GM12878 (cell line): Measurements from ENCODE around the gene IPO8. TPM values are rescaled to one million over a fixed set of nuclear protein-coding genes. Genes with fewer than 3 reads are reported as not detected.

Source experiments
- BCL11A ChIP-seq: IDR thresholded peaks from 2 replicates; pipeline ENCODE4 v1.6.1; 2011; ENCODE audit warnings: low read depth, low read length
- ETV6 ChIP-seq, 2 experiments: fragments of 450-650 bp in 1 of 2; IDR thresholded peaks in 1 of 2; conservative IDR thresholded peaks in 1 of 2; 2 replicates each; pipeline ENCODE4 v1.6.1; 2014; ENCODE audit warnings: antibody characterized with exemption in 1 of 2, borderline replicate concordance in 1 of 2, low read depth in 1 of 2, mild to moderate bottlenecking in 1 of 2, moderate library complexity in 1 of 2
- EZH2 ChIP-seq: IDR thresholded peaks from 2 replicates; pipeline ENCODE4 v1.6.1; 2012; ENCODE audit warnings: low read depth, mild to moderate bottlenecking, control low read depth, inconsistent platforms, low read length, borderline replicate concordance; ENCODE audit not compliant: control insufficient read depth
- GATAD2B ChIP-seq: fragments of 450-650 bp; conservative IDR thresholded peaks from 2 replicates; pipeline ENCODE4 v1.6.1; 2017; ENCODE audit warnings: low read depth, mild to moderate bottlenecking, moderate library complexity
- IKZF1 ChIP-seq: fragments of 450-650 bp; conservative IDR thresholded peaks from 2 replicates; pipeline ENCODE4 v1.6.1; 2017; ENCODE audit warnings: antibody characterized with exemption, mild to moderate bottlenecking
- IKZF2 ChIP-seq, 2 experiments: fragments of 450-650 bp; IDR thresholded peaks; 2 replicates each; pipeline ENCODE4 v1.6.1; 2017; ENCODE audit warnings: mild to moderate bottlenecking in 2 of 2, moderate library complexity in 2 of 2
- IRF4 ChIP-seq: IDR thresholded peaks from 2 replicates; pipeline ENCODE4 v1.6.1; 2011; ENCODE audit warnings: low read depth, low read length
- MXI1 ChIP-seq: fragments of 150-350 bp; IDR thresholded peaks from 2 replicates; pipeline ENCODE4 v1.6.1; 2011; ENCODE audit warnings: low read depth, mild to moderate bottlenecking, inconsistent platforms, low read length, improper control_type of control experiment
- MYC ChIP-seq: IDR thresholded peaks from 2 replicates; pipeline ENCODE4 v1.6.1; 2011; ENCODE audit warnings: mild to moderate bottlenecking, low read length, moderate library complexity, inconsistent platforms; ENCODE audit not compliant: insufficient read depth, insufficient replicate concordance, insufficient read length, severe bottlenecking
- NR2F1 ChIP-seq: fragments of 450-650 bp; conservative IDR thresholded peaks from 2 replicates; pipeline ENCODE4 v1.6.1; 2017; ENCODE audit warnings: mild to moderate bottlenecking
- POU2F2 ChIP-seq: IDR thresholded peaks from 3 replicates; pipeline ENCODE4 v1.6.1; 2011; ENCODE audit warnings: low read depth, mild to moderate bottlenecking, low read length, borderline replicate concordance
- RAD21 ChIP-seq: IDR thresholded peaks from 2 replicates; pipeline ENCODE4 v1.6.1; 2011; ENCODE audit warnings: mild to moderate bottlenecking, low read depth, low read length, moderate library complexity; ENCODE audit not compliant: insufficient read depth
- RB1 ChIP-seq: fragments of 450-650 bp; formaldehyde crosslinking; IDR thresholded peaks from 2 replicates; pipeline ENCODE4 v1.6.1; 2017; ENCODE audit warnings: mild to moderate bottlenecking, borderline replicate concordance
- RELA ChIP-seq: fragments of 450-650 bp; IDR thresholded peaks from 2 replicates; pipeline ENCODE4 v1.8.0; 2014; ENCODE audit warnings: borderline replicate concordance; ENCODE audit not compliant: partially characterized antibody
- SMAD1 ChIP-seq: fragments of 450-650 bp; IDR thresholded peaks from 2 replicates; pipeline ENCODE4 v1.6.1; 2018; ENCODE audit warnings: mild to moderate bottlenecking, low read depth; ENCODE audit not compliant: partially characterized antibody
- SMARCA5 ChIP-seq: fragments of 450-650 bp; IDR thresholded peaks from 2 replicates; pipeline ENCODE4 v1.6.1; 2017; ENCODE audit warnings: mild to moderate bottlenecking
- SUPT20H ChIP-seq: IDR thresholded peaks from 2 replicates; pipeline ENCODE4 v1.6.1; 2011; ENCODE audit warnings: low read depth, mild to moderate bottlenecking, low read length, moderate library complexity, borderline replicate concordance; ENCODE audit not compliant: control insufficient read depth
- TCF7 ChIP-seq: IDR thresholded peaks from 2 replicates; pipeline ENCODE4 v1.6.1; 2014; ENCODE audit warnings: antibody characterized with exemption, borderline replicate concordance
- polyA plus RNA-seq, 11 experiments: library from polyadenylated mRNA; depleted of rRNA in 4 of 11; unstranded in 6 of 11; stranded (reverse) in 5 of 11; fragments of >200 nt; fragmentation: Nextera tagmentation in 4 of 11; fragmentation: Illumina TruSeq in 1 of 11; extraction: Ambion mirVana in 4 of 11; extraction: Trizol in 1 of 11; gene quantifications; 1 replicate in 1 of 11; 2 replicates in 10 of 11; pipeline versions ENCODE4 v1.2.1 to v1.2.3, GENCODE V29; 2011 to 2016; ENCODE audit warnings: inconsistent platforms in 2 of 11, missing spikeins in 2 of 11, low read depth in 1 of 11
- total RNA-seq, 4 experiments: library from RNA; depleted of rRNA in 3 of 4; stranded (reverse); fragments of >200 nt in 3 of 4; fragmentation: Illumina TruSeq in 1 of 4; extraction: Trizol in 1 of 4; gene quantifications; 2 replicates each; pipeline versions ENCODE4 v1.2.1 to v1.2.3, GENCODE V29; 2013 to 2021
- TF ChIP-seq, protein P1 (sequence below): fragments of 450-650 bp; IDR thresholded peaks from 2 replicates; pipeline ENCODE4 v1.6.1; 2016; ENCODE audit warnings: mild to moderate bottlenecking
- TF ChIP-seq, protein P2 (sequence below): fragments of 450-650 bp; IDR thresholded peaks from 2 replicates; pipeline ENCODE4 v1.6.1; 2017; ENCODE audit warnings: mild to moderate bottlenecking, moderate library complexity
- TF ChIP-seq, protein P3 (sequence below): fragments of 450-650 bp; IDR thresholded peaks from 2 replicates; pipeline ENCODE4 v1.6.1; 2017; ENCODE audit warnings: borderline replicate concordance

The IPO8 gene
- total and polyA plus RNA-seq, 10 of the 15 experiments (the other 5 are each of a cell fraction or from before 2014, with no cell fraction given): 6.9 to 38.5 (median 15.1) TPM

DNA sequence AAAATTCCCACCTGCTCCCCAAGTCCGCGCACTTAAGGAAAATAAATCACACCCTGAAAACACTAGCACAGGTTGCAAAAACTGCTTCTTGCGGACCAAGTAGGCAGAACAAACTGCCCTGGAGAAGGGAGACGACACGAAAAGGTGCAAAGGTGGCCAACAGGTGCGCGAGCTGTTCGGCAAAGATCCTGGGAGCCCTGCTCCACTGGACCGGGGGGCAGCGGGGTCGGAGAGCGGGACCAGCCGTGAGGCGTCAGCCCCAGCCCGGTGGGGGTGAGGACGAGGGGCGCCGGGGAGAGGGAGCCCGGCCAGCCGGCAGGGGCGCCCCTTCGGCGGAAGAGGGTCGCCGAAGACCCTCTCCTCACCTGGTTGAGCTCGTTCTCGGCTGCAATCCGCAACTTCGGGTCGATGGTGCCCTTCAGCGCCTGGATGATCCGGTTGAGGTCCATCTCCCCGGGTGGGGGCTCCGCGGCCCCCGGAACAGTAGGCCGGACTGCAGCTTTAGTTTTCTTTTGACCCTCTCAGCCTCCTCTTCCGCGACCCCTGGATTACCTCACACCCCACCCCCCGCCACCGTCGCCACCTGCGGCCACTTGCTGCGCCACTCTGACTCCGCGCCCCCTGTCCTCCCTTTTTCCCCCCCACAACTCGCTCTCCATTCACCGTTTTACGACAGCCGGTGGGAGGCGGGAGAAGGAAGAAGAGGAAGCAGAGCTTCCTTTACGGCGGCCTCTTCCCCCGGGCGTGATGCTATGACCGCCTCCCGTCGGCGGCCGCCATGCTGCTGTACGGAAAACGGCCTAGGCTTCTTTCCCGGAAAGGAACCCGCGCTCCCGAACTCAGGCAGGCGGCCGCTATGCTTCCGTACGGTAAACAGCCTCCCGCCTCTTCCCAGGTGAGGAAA is at the start of gene IPO8 (continued):
- TF ChIP-seq, protein P1, sequence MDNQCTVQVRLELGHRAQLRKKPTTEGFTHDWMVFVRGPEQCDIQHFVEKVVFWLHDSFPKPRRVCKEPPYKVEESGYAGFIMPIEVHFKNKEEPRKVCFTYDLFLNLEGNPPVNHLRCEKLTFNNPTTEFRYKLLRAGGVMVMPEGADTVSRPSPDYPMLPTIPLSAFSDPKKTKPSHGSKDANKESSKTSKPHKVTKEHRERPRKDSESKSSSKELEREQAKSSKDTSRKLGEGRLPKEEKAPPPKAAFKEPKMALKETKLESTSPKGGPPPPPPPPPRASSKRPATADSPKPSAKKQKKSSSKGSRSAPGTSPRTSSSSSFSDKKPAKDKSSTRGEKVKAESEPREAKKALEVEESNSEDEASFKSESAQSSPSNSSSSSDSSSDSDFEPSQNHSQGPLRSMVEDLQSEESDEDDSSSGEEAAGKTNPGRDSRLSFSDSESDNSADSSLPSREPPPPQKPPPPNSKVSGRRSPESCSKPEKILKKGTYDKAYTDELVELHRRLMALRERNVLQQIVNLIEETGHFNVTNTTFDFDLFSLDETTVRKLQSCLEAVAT: peak; percentile 48; the same call in 1 of the 2 replicates
- TF ChIP-seq, protein P2, sequence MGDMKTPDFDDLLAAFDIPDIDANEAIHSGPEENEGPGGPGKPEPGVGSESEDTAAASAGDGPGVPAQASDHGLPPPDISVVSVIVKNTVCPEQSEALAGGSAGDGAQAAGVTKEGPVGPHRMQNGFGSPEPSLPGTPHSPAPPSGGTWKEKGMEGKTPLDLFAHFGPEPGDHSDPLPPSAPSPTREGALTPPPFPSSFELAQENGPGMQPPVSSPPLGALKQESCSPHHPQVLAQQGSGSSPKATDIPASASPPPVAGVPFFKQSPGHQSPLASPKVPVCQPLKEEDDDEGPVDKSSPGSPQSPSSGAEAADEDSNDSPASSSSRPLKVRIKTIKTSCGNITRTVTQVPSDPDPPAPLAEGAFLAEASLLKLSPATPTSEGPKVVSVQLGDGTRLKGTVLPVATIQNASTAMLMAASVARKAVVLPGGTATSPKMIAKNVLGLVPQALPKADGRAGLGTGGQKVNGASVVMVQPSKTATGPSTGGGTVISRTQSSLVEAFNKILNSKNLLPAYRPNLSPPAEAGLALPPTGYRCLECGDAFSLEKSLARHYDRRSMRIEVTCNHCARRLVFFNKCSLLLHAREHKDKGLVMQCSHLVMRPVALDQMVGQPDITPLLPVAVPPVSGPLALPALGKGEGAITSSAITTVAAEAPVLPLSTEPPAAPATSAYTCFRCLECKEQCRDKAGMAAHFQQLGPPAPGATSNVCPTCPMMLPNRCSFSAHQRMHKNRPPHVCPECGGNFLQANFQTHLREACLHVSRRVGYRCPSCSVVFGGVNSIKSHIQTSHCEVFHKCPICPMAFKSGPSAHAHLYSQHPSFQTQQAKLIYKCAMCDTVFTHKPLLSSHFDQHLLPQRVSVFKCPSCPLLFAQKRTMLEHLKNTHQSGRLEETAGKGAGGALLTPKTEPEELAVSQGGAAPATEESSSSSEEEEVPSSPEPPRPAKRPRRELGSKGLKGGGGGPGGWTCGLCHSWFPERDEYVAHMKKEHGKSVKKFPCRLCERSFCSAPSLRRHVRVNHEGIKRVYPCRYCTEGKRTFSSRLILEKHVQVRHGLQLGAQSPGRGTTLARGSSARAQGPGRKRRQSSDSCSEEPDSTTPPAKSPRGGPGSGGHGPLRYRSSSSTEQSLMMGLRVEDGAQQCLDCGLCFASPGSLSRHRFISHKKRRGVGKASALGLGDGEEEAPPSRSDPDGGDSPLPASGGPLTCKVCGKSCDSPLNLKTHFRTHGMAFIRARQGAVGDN: peak; percentile 24; the same call in 1 of the 2 replicates
- TF ChIP-seq RB1: peak; percentile 77; the same call in 1 of the 2 replicates
- TF ChIP-seq SUPT20H: no peak
- peak; percentile 86 for TF ChIP-seq GATAD2B
- no peak for TF ChIP-seq SMARCA5
- peak; percentile 56 for TF ChIP-seq NR2F1
- no peak for TF ChIP-seq BCL11A
- no peak for TF ChIP-seq MXI1
- no peak for TF ChIP-seq POU2F2
- TF ChIP-seq RAD21: no peak
- TF ChIP-seq IKZF2 (IDR thresholded peaks at IDR 0.05): peak in 1 of 2 experiments; percentile 49; a peak in 1 of 4 replicates
- TF ChIP-seq, protein P3, sequence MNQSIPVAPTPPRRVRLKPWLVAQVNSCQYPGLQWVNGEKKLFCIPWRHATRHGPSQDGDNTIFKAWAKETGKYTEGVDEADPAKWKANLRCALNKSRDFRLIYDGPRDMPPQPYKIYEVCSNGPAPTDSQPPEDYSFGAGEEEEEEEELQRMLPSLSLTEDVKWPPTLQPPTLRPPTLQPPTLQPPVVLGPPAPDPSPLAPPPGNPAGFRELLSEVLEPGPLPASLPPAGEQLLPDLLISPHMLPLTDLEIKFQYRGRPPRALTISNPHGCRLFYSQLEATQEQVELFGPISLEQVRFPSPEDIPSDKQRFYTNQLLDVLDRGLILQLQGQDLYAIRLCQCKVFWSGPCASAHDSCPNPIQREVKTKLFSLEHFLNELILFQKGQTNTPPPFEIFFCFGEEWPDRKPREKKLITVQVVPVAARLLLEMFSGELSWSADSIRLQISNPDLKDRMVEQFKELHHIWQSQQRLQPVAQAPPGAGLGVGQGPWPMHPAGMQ: no peak
- TF ChIP-seq TCF7: no peak
- no peak for TF ChIP-seq MYC
- no peak for TF ChIP-seq IRF4
- no peak; a peak in 1 of 4 replicates for TF ChIP-seq ETV6 (conservative IDR thresholded peaks at IDR 0.05 in 1 of 2, IDR thresholded peaks at IDR 0.05 in 1 of 2; ENCODE audit: borderline replicate concordance in 1 of 2, low read depth in 1 of 2)
- no peak for TF ChIP-seq EZH2
- TF ChIP-seq SMAD1: no peak
- no peak for TF ChIP-seq RELA
- TF ChIP-seq IKZF1: peak; percentile 90
